Measurements from ENCODE around the gene PODN. TPM values are rescaled to one million over a fixed set of nuclear protein-coding genes. Genes with fewer than 3 reads are reported as not detected.

The PODN gene
- total RNA-seq, 1 donor from 2014 or later: not detected

- CTCF ChIA-PET: no interaction called here
- POLR2A ChIA-PET: no interaction called here
- no peaks in the 10 kb centered on the region for H3K27me3 Mint-ChIP-seq
Measured at GRCh38 chr1:53093451-53093754, 31.4 kb downstream of the PODN start.

GRCh38 chr1:53093778-53094532 is 31.9 kb downstream of the PODN start:
- no peak overlapping the region for H3K4me3 Mint-ChIP-seq

More at GRCh38 chr1:53093451-53093754, 31.4 kb downstream of the PODN start:
- Mint-ChIP-seq H3K27ac (no peak overlapping the region), H3K4me3 (no peak overlapping the region), H3K9me3 (no peaks in the 10 kb centered on the region), H3K36me3 (ENCODE audit: low read depth) (no peaks in the 10 kb centered on the region), H3K4me1 (no peaks in the 10 kb centered on the region)
- no peak for DNase-seq
- no peak for ATAC-seq (ENCODE audit: low read depth)
- intact Hi-C loops (cut with micrococcal nuclease): no loop called here
- no peak for TF ChIP-seq CTCF (IDR thresholded peaks at IDR 0.05)

GRCh38 chr1:53094533-53094919 is 32.5 kb downstream of the PODN start:
- Mint-ChIP-seq H3K4me1 (no peaks in the 10 kb centered on the region), H3K27ac (no peak overlapping the region), H3K4me3 (no peak overlapping the region), H3K36me3 (ENCODE audit: low read depth) (no peaks in the 10 kb centered on the region), H3K9me3 (no peaks in the 10 kb centered on the region), H3K27me3 (no peaks in the 10 kb centered on the region)
- intact Hi-C loops (cut with micrococcal nuclease): no loop called here
- CTCF ChIA-PET: no interaction called here
- TF ChIP-seq CTCF (IDR thresholded peaks at IDR 0.05): no peak
- POLR2A ChIA-PET: no interaction called here
- no peak for ATAC-seq (ENCODE audit: low read depth)
- no peak for DNase-seq

More at GRCh38 chr1:53093778-53094532, 31.9 kb downstream of the PODN start:
- ATAC-seq (ENCODE audit: low read depth): no peak
- Mint-ChIP-seq H3K27ac (no peak overlapping the region), H3K4me1 (no peaks in the 10 kb centered on the region), H3K27me3 (no peaks in the 10 kb centered on the region), H3K9me3 (no peaks in the 10 kb centered on the region), H3K36me3 (ENCODE audit: low read depth) (no peaks in the 10 kb centered on the region)
- CTCF ChIA-PET: no interaction called here
- intact Hi-C loops (cut with micrococcal nuclease): no loop called here
- TF ChIP-seq CTCF (IDR thresholded peaks at IDR 0.05): no peak
- POLR2A ChIA-PET: no interaction called here
- DNase-seq: no peak

GRCh38 chr1:53104289-53104913 is 42.4 kb downstream of the PODN start:
- Mint-ChIP-seq H3K4me1 (no peaks in the 10 kb centered on the region), H3K27ac (no peak overlapping the region), H3K9me3 (no peaks in the 10 kb centered on the region), H3K36me3 (ENCODE audit: low read depth) (no peaks in the 10 kb centered on the region), H3K27me3 (peaks cover 3% of the 10 kb centered on the region), H3K4me3 (no peak overlapping the region)
- ATAC-seq (ENCODE audit: low read depth): no peak
- ChIA-PET CTCF (no interaction called here), POLR2A (no interaction called here)
- DNase-seq: no peak
- TF ChIP-seq CTCF (IDR thresholded peaks at IDR 0.05): no peak
- intact Hi-C loops (cut with micrococcal nuclease): no loop called here

GRCh38 chr1:53107090-53107489 is 45.1 kb downstream of the PODN start:
- DNase-seq (no peak), ATAC-seq (ENCODE audit: low read depth) (no peak)
- Mint-ChIP-seq H3K9me3 (no peaks in the 10 kb centered on the region), H3K4me1 (no peaks in the 10 kb centered on the region), H3K36me3 (ENCODE audit: low read depth) (no peaks in the 10 kb centered on the region), H3K27me3 (peaks cover 3% of the 10 kb centered on the region), H3K27ac (no peak overlapping the region), H3K4me3 (no peak overlapping the region)
- no peak for TF ChIP-seq CTCF (IDR thresholded peaks at IDR 0.05)
- intact Hi-C loops (cut with micrococcal nuclease): no loop called here
- ChIA-PET CTCF (no interaction called here), POLR2A (no interaction called here)

Data from activated B cell treated with CpG ODN at 0.5 μM for 24 hours (primary cell).